WTC11 (cell line): ENCODE data around the gene NUMA1. TPM values are rescaled to one million over a fixed set of nuclear protein-coding genes. Genes with fewer than 3 reads are reported as not detected.

Source experiments
- ATAC-seq: fragments of 200-7000 bp; cut with Tn5 transposase; 2 replicates; pipeline ENCODE4 v1.10.0; 2021; ENCODE audit warnings: mild to moderate bottlenecking, moderate library complexity
- CTCF ChIA-PET: fragments of 300-600 bp; sonication (Branson Sonifier 250); formaldehyde crosslinking; loops from one replicate; lab custom pipeline; 2021; ENCODE audit warnings: antibody characterized with exemption; lab: Charles Lee
- POLR2A ChIA-PET: fragments of 350-600 bp; sonication (Branson Sonifier 250); formaldehyde crosslinking; loops from one replicate; lab custom pipeline; 2021; ENCODE audit warnings: antibody characterized with exemption; lab: Charles Lee
- DNase-seq: peaks from one replicate; pipeline ENCODE4 v3.0.0; 2021; ENCODE audit warnings: low spot score
- H3K27ac Mint-ChIP-seq: 2 replicates; pipeline ENCODE4 v1.8.0; 2021; ENCODE audit warnings: mixed read lengths
- H3K27me3 Mint-ChIP-seq: 2 replicates; pipeline ENCODE4 v1.8.0; 2021; ENCODE audit warnings: low read depth, mild to moderate bottlenecking, moderate library complexity, mixed read lengths
- H3K36me3 Mint-ChIP-seq: 2 replicates; pipeline ENCODE4 v1.8.0; 2021; ENCODE audit warnings: mixed read lengths
- H3K4me1 Mint-ChIP-seq: 2 replicates; pipeline ENCODE4 v1.8.0; 2022; ENCODE audit warnings: mixed read lengths
- H3K4me3 Mint-ChIP-seq: 2 replicates; pipeline ENCODE4 v1.8.0; 2021; ENCODE audit warnings: mild to moderate bottlenecking, moderate library complexity, mixed read lengths
- H3K9me3 Mint-ChIP-seq: 2 replicates; pipeline ENCODE4 v1.8.0; 2021; ENCODE audit warnings: mixed read lengths
- CREB1 ChIP-seq: sonication (generic); formaldehyde crosslinking; IDR thresholded peaks from 2 replicates; pipeline ENCODE4 v1.8.0; 2023; ENCODE audit warnings: mild to moderate bottlenecking, missing genetic modification reagents
- CTCF ChIP-seq: fragments of 200-600 bp; IDR thresholded peaks from 2 replicates; pipeline ENCODE4 v1.8.0; 2022; ENCODE audit warnings: antibody characterized with exemption
- ELF4 ChIP-seq: sonication (generic); formaldehyde crosslinking; IDR thresholded peaks from 2 replicates; pipeline ENCODE4 v1.8.1; 2022; ENCODE audit warnings: low read depth, mild to moderate bottlenecking, moderate library complexity, missing genetic modification reagents
- FOXJ3 ChIP-seq: sonication (generic); formaldehyde crosslinking; IDR thresholded peaks from 2 replicates; pipeline ENCODE4 v1.9.0; 2021; ENCODE audit warnings: missing genetic modification reagents, mild to moderate bottlenecking, borderline replicate concordance
- FOXP1 ChIP-seq: sonication (generic); formaldehyde crosslinking; IDR thresholded peaks from 2 replicates; pipeline ENCODE4 v1.8.0; 2022; ENCODE audit warnings: missing genetic modification reagents, mild to moderate bottlenecking, moderate library complexity, borderline replicate concordance
- JAZF1 ChIP-seq: fragments of 250-450 bp; sonication (Bioruptor Pico); IDR thresholded peaks from 2 replicates; pipeline ENCODE4 v1.9.0; 2021; ENCODE audit warnings: moderate library complexity, mild to moderate bottlenecking, inconsistent platforms
- MYBL2 ChIP-seq: sonication (generic); formaldehyde crosslinking; IDR thresholded peaks from 2 replicates; pipeline ENCODE4 v1.8.1; 2023; ENCODE audit warnings: mild to moderate bottlenecking, moderate library complexity, missing genetic modification reagents
- NR1H2 ChIP-seq: sonication (generic); formaldehyde crosslinking; IDR thresholded peaks from 2 replicates; pipeline ENCODE4 v1.9.0; 2021; ENCODE audit warnings: mild to moderate bottlenecking, moderate library complexity, missing genetic modification reagents
- SP1 ChIP-seq: sonication (generic); formaldehyde crosslinking; conservative IDR thresholded peaks from 2 replicates; pipeline ENCODE4 v1.8.1; 2022; ENCODE audit warnings: missing genetic modification reagents
- TEAD4 ChIP-seq: sonication (generic); formaldehyde crosslinking; IDR thresholded peaks from 2 replicates; pipeline ENCODE4 v1.8.0; 2022; ENCODE audit warnings: mild to moderate bottlenecking, missing genetic modification reagents
- TP53 ChIP-seq: sonication (generic); formaldehyde crosslinking; IDR thresholded peaks from 2 replicates; pipeline ENCODE4 v1.8.1; 2023; ENCODE audit warnings: mild to moderate bottlenecking, missing genetic modification reagents
- ZSCAN18 ChIP-seq: fragments of 250-450 bp; sonication (Bioruptor Pico); IDR thresholded peaks from 2 replicates; pipeline ENCODE4 v2.1.2; 2022; ENCODE audit warnings: mild to moderate bottlenecking, moderate library complexity
- total RNA-seq: library from RNA; stranded (reverse); gene quantifications from 3 replicates; pipeline ENCODE4 v1.2.3, GENCODE V29; 2021
- TF ChIP-seq, protein P1 (sequence below): sonication (generic); formaldehyde crosslinking; IDR thresholded peaks from 2 replicates; pipeline ENCODE4 v1.8.1; 2023; ENCODE audit warnings: mild to moderate bottlenecking, missing genetic modification reagents
- TF ChIP-seq, protein P2 (sequence below): sonication (generic); formaldehyde crosslinking; conservative IDR thresholded peaks from 2 replicates; pipeline ENCODE4 v1.8.1; 2022; ENCODE audit warnings: mild to moderate bottlenecking, missing genetic modification reagents
- TF ChIP-seq, protein P3 (sequence below): fragments of 250-450 bp; sonication (Bioruptor Pico); conservative IDR thresholded peaks from 2 replicates; pipeline ENCODE4 v1.9.0; 2021; ENCODE audit warnings: mild to moderate bottlenecking
- TF ChIP-seq, protein P4 (sequence below): sonication (generic); formaldehyde crosslinking; IDR thresholded peaks from 2 replicates; pipeline ENCODE4 v1.8.0; 2023; ENCODE audit warnings: missing genetic modification reagents, mild to moderate bottlenecking, borderline replicate concordance
- TF ChIP-seq, protein P5 (sequence below): sonication (generic); formaldehyde crosslinking; IDR thresholded peaks from 2 replicates; pipeline ENCODE4 v1.8.0; 2022; ENCODE audit warnings: missing genetic modification reagents

NUMA1 gene
- total RNA-seq, 1 experiment from 2014 or later, result 147 TPM

DNA sequence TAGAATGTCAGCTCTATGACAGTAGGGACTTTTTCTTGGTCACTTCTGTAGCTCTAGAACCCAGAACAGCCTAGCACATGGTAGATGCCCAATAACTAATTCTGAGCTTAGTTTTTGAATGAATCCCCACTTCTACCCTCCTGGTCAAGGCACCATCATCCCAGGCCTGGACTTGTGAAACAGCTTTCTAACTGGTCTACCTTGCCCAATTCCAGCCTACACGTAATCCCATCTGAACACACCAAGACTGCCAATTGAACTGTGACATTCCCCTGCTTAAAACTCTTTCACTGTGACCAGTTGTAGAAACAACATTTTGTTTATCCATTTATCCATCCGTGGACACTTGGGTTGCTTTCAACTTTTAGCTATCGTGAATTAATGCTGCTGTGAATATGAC, 49.0 kb upstream of the NUMA1 start:
- Mint-ChIP-seq H3K4me1 (no peaks in the 10 kb centered on the region), H3K36me3 (peaks cover 29% of the 10 kb centered on the region), H3K9me3 (peaks cover 56% of the 10 kb centered on the region), H3K27ac (no peak overlapping the region), H3K27me3 (peaks cover 78% of the 10 kb centered on the region)
- POLR2A ChIA-PET, result no interaction called here
- no peak for DNase-seq
- TF ChIP-seq, protein P1, sequence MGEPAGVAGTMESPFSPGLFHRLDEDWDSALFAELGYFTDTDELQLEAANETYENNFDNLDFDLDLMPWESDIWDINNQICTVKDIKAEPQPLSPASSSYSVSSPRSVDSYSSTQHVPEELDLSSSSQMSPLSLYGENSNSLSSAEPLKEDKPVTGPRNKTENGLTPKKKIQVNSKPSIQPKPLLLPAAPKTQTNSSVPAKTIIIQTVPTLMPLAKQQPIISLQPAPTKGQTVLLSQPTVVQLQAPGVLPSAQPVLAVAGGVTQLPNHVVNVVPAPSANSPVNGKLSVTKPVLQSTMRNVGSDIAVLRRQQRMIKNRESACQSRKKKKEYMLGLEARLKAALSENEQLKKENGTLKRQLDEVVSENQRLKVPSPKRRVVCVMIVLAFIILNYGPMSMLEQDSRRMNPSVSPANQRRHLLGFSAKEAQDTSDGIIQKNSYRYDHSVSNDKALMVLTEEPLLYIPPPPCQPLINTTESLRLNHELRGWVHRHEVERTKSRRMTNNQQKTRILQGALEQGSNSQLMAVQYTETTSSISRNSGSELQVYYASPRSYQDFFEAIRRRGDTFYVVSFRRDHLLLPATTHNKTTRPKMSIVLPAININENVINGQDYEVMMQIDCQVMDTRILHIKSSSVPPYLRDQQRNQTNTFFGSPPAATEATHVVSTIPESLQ (CRISPR knock-in tag), result no peak
- TF ChIP-seq CTCF (no peak), ZSCAN18 (CRISPR knock-in tag) (no peak), FOXJ3 (CRISPR knock-in tag) (no peak), TEAD4 (CRISPR knock-in tag) (no peak), TP53 (CRISPR knock-in tag) (no peak), JAZF1 (no peak), SP1 (CRISPR knock-in tag) (no peak), NR1H2 (CRISPR knock-in tag) (no peak), FOXP1 (no peak), ELF4 (no peak), CREB1 (CRISPR knock-in tag) (no peak), MYBL2 (no peak)
- TF ChIP-seq, protein P2, sequence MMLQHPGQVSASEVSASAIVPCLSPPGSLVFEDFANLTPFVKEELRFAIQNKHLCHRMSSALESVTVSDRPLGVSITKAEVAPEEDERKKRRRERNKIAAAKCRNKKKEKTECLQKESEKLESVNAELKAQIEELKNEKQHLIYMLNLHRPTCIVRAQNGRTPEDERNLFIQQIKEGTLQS (CRISPR knock-in tag), result no peak
- TF ChIP-seq, protein P3, sequence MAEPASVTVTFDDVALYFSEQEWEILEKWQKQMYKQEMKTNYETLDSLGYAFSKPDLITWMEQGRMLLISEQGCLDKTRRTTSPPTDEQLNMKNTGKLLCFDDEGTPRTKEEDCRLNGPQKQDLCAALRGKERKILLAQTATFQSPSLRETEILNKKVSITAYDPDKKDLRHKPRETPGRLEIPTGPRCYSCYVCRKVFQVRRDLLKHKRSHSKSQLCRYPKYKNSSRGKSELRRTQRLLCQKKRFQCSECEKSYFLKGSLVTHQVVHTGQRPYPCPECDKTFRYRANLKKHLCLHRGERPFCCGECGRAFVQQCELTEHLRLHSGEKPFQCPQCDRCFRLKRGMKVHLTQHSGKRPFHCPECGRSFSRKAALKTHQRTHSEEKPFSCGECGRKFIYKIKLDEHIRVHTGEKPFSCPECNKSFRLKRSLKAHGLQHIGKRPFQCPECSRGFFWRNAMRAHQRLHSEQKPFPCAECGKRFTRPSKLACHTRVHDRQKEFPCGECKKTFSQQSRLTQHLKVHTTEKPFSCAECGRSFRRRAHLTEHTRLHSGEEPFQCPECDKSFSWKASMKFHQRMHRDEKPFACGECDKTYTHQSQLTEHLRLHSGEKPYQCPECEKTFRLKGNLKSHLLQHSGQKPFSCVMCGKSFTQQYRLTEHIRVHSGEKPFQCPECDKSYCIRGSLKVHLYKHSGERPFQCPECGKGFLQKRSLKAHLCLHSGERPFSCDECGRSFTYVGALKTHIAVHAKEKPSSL (CRISPR knock-in tag), result no peak
- TF ChIP-seq, protein P4, sequence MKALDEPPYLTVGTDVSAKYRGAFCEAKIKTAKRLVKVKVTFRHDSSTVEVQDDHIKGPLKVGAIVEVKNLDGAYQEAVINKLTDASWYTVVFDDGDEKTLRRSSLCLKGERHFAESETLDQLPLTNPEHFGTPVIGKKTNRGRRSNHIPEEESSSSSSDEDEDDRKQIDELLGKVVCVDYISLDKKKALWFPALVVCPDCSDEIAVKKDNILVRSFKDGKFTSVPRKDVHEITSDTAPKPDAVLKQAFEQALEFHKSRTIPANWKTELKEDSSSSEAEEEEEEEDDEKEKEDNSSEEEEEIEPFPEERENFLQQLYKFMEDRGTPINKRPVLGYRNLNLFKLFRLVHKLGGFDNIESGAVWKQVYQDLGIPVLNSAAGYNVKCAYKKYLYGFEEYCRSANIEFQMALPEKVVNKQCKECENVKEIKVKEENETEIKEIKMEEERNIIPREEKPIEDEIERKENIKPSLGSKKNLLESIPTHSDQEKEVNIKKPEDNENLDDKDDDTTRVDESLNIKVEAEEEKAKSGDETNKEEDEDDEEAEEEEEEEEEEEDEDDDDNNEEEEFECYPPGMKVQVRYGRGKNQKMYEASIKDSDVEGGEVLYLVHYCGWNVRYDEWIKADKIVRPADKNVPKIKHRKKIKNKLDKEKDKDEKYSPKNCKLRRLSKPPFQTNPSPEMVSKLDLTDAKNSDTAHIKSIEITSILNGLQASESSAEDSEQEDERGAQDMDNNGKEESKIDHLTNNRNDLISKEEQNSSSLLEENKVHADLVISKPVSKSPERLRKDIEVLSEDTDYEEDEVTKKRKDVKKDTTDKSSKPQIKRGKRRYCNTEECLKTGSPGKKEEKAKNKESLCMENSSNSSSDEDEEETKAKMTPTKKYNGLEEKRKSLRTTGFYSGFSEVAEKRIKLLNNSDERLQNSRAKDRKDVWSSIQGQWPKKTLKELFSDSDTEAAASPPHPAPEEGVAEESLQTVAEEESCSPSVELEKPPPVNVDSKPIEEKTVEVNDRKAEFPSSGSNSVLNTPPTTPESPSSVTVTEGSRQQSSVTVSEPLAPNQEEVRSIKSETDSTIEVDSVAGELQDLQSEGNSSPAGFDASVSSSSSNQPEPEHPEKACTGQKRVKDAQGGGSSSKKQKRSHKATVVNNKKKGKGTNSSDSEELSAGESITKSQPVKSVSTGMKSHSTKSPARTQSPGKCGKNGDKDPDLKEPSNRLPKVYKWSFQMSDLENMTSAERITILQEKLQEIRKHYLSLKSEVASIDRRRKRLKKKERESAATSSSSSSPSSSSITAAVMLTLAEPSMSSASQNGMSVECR (CRISPR knock-in tag), result no peak
- TF ChIP-seq, protein P5, sequence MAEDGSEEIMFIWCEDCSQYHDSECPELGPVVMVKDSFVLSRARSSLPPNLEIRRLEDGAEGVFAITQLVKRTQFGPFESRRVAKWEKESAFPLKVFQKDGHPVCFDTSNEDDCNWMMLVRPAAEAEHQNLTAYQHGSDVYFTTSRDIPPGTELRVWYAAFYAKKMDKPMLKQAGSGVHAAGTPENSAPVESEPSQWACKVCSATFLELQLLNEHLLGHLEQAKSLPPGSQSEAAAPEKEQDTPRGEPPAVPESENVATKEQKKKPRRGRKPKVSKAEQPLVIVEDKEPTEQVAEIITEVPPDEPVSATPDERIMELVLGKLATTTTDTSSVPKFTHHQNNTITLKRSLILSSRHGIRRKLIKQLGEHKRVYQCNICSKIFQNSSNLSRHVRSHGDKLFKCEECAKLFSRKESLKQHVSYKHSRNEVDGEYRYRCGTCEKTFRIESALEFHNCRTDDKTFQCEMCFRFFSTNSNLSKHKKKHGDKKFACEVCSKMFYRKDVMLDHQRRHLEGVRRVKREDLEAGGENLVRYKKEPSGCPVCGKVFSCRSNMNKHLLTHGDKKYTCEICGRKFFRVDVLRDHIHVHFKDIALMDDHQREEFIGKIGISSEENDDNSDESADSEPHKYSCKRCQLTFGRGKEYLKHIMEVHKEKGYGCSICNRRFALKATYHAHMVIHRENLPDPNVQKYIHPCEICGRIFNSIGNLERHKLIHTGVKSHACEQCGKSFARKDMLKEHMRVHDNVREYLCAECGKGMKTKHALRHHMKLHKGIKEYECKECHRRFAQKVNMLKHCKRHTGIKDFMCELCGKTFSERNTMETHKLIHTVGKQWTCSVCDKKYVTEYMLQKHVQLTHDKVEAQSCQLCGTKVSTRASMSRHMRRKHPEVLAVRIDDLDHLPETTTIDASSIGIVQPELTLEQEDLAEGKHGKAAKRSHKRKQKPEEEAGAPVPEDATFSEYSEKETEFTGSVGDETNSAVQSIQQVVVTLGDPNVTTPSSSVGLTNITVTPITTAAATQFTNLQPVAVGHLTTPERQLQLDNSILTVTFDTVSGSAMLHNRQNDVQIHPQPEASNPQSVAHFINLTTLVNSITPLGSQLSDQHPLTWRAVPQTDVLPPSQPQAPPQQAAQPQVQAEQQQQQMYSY (CRISPR knock-in tag), result no peak
- TF ChIP-seq, all 79 proteins: peak for 0
- ATAC-seq, result no peak
- H3K4me3 Mint-ChIP-seq, result no peak overlapping the region
- CTCF ChIA-PET, result no interaction called here
